WI38 (cell line): ENCODE measurements around the gene MYRIP.

ENCODE experiments used
- H3K4me3 ChIP-seq: 2 replicates; pipeline ENCODE4 v1.5.1; 2011; ENCODE audit warnings: low read depth, mild to moderate bottlenecking, control low read depth, low read length
- CTCF ChIP-seq: IDR thresholded peaks from 2 replicates; pipeline ENCODE4 v1.5.1; 2012; ENCODE audit warnings: low read depth, mild to moderate bottlenecking, control low read depth, low read length

MYRIP gene

GRCh38 chr3:40192628-40193027 lies 383.2 kb downstream of the MYRIP start:
- no peak overlapping the region for H3K4me3 ChIP-seq
- TF ChIP-seq CTCF: no peak

- no peak overlapping the region for H3K4me3 ChIP-seq
- TF ChIP-seq CTCF: no peak
These were observed 387.6 kb downstream of the MYRIP start for GRCh38 chr3:40196966-40197365.

- TF ChIP-seq CTCF: no peak
- peak overlapping the region; percentile 39 for H3K4me3 ChIP-seq
These were observed 391.4 kb downstream of the MYRIP start for GRCh38 chr3:40200692-40201316.

- TF ChIP-seq CTCF: no peak
- H3K4me3 ChIP-seq: no peak overlapping the region
These were observed 392.4 kb downstream of the MYRIP start for GRCh38 chr3:40201770-40202169.

GRCh38 chr3:40206522-40206921 lies 397.1 kb downstream of the MYRIP start:
- TF ChIP-seq CTCF: no peak
- no peak overlapping the region for H3K4me3 ChIP-seq

- no peak for TF ChIP-seq CTCF
- no peak overlapping the region for H3K4me3 ChIP-seq
These were observed 398.4 kb downstream of the MYRIP start for GRCh38 chr3:40207796-40208195.

- TF ChIP-seq CTCF: no peak
- H3K4me3 ChIP-seq: no peak overlapping the region
These were observed 398.8 kb downstream of the MYRIP start for GRCh38 chr3:40208251-40208650.
